A549 (cell line): ENCODE data around the gene ZBTB37.

Experiments used
- HOXA7 ChIP-seq: fragments of 250-450 bp; sonication (Bioruptor Pico); IDR thresholded peaks from 2 replicates; pipeline ENCODE4 v1.5.0; 2020; ENCODE audit warnings: mild to moderate bottlenecking, moderate library complexity
- NR3C1 ChIP-seq: fragments of >200 bp; sonication (Bioruptor Twin); formaldehyde crosslinking; IDR thresholded peaks from 3 replicates; pipeline ENCODE4 v1.6.1; 2017
- POLR2A ChIP-seq: IDR thresholded peaks from 2 replicates; pipeline ENCODE4 v1.6.1; 2012; ENCODE audit warnings: mild to moderate bottlenecking, low read length
- TF ChIP-seq, protein P1 (sequence below): fragments of >200 bp; sonication (Bioruptor Twin); formaldehyde crosslinking; IDR thresholded peaks from 3 replicates; pipeline ENCODE4 v1.5.1; 2016

DNA sequence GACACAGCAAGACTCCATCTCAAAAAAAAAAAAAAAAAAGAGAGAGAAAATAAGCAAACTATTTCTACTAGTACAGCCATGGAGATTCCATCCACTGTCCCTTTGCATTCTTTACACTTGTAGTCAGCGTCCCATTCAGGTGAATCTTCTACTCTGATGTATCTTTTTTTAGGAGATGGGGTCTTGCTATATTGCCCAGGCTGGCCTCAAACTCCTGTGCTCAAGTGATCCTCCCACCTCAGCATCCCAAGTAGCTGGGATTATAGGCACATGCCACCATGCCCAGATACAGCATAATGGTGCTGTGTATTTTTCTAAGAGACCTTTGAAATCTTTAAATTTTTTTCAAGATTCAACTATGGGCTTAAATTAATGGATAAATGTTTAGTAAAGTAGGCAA lies 35.4 kb upstream of the ZBTB37 start:
- no peak for TF ChIP-seq NR3C1
- TF ChIP-seq, protein P1, sequence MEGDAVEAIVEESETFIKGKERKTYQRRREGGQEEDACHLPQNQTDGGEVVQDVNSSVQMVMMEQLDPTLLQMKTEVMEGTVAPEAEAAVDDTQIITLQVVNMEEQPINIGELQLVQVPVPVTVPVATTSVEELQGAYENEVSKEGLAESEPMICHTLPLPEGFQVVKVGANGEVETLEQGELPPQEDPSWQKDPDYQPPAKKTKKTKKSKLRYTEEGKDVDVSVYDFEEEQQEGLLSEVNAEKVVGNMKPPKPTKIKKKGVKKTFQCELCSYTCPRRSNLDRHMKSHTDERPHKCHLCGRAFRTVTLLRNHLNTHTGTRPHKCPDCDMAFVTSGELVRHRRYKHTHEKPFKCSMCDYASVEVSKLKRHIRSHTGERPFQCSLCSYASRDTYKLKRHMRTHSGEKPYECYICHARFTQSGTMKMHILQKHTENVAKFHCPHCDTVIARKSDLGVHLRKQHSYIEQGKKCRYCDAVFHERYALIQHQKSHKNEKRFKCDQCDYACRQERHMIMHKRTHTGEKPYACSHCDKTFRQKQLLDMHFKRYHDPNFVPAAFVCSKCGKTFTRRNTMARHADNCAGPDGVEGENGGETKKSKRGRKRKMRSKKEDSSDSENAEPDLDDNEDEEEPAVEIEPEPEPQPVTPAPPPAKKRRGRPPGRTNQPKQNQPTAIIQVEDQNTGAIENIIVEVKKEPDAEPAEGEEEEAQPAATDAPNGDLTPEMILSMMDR: no peak
- TF ChIP-seq POLR2A: no peak
- TF ChIP-seq HOXA7 (CRISPR knock-in tag): no peak
